Suprapubic skin (tissue), 4 donors: ENCODE results near the gene EMD. TPM values are rescaled to one million over a fixed set of nuclear protein-coding genes. Genes with fewer than 3 reads are reported as not detected.
A peak's percentile ranks its signal among the peaks of the same experiment; 100 is the strongest.

ENCODE experiments used
- DNase-seq, 2 donors: peaks; one replicate each; pipeline ENCODE4 v3.0.0-alpha.2; 2019; ENCODE audit warnings: low spot score in 2 of 2
- H3K27ac ChIP-seq: fragments of 200-600 bp; sonication (generic); one replicate; pipeline ENCODE4 v1.5.1; 2019
- H3K27me3 ChIP-seq: fragments of 200-600 bp; sonication (generic); one replicate; pipeline ENCODE4 v1.5.1; 2019
- H3K36me3 ChIP-seq: fragments of 200-600 bp; sonication (generic); one replicate; pipeline ENCODE4 v1.5.1; 2019
- H3K4me1 ChIP-seq: fragments of 200-600 bp; sonication (generic); one replicate; pipeline ENCODE4 v1.5.1; 2019
- H3K4me3 ChIP-seq: fragments of 200-600 bp; sonication (generic); one replicate; pipeline ENCODE4 v1.5.1; 2019; ENCODE audit warnings: mild to moderate bottlenecking
- H3K9me3 ChIP-seq: fragments of 200-600 bp; sonication (generic); one replicate; pipeline ENCODE4 v1.5.1; 2019
- CTCF ChIP-seq, 2 donors: fragments of 200-600 bp in 1 of 2; fragments of 450-650 bp in 1 of 2; sonication (generic) in 1 of 2; IDR thresholded peaks; one replicate each; pipeline ENCODE4 v1.5.1; 2016 to 2019; ENCODE audit warnings: antibody characterized with exemption in 2 of 2, mild to moderate bottlenecking in 1 of 2, moderate library complexity in 1 of 2
- EP300 ChIP-seq: sonication (generic); formaldehyde crosslinking; IDR thresholded peaks from one replicate; pipeline ENCODE4 v1.6.1; 2017; ENCODE audit warnings: antibody characterized with exemption
- POLR2A ChIP-seq, 2 donors: fragments of 450-650 bp; IDR thresholded peaks; one replicate each; pipeline ENCODE4 v1.6.1; 2017; ENCODE audit warnings: antibody characterized with exemption in 2 of 2, mild to moderate bottlenecking in 2 of 2, moderate library complexity in 2 of 2
- POLR2AphosphoS5 ChIP-seq, 3 donors: sonication (generic); formaldehyde crosslinking; IDR thresholded peaks; one replicate each; pipeline ENCODE4 v1.6.1; 2017; ENCODE audit warnings: antibody characterized with exemption in 3 of 3
- WGBS: methylation state at CpG from one replicate; pipeline ENCODE4 v1.1.5; 2018; 5-methylcytosine and 5-hydroxymethylcytosine counted together
- total RNA-seq, 4 donors: library from RNA; depleted of rRNA; stranded (reverse); fragments of >200 nt; gene quantifications; one replicate each; pipeline ENCODE4 v1.1.0, GENCODE V29; 2016

Gene EMD
- total RNA-seq, 4 donors from 2014 or later = 34.4 to 57.0 (median 53.0) TPM

GRCh38 chrX:154367474-154368308, 11.4 kb upstream of the EMD start:
- H3K9me3 ChIP-seq = no peaks in the 10 kb centered on the region
- TF ChIP-seq POLR2A (IDR thresholded peaks at IDR 0.05) (no peak), EP300 (no peak), CTCF (IDR thresholded peaks at IDR 0.05) (no peak), POLR2AphosphoS5 (IDR thresholded peaks at IDR 0.05) (no peak)
- peak overlapping the region; percentile 90 for H3K27ac ChIP-seq
- H3K4me1 ChIP-seq = peaks cover 41% of the 10 kb centered on the region
- H3K27me3 ChIP-seq = no peaks in the 10 kb centered on the region
- peak overlapping the region; percentile 67 for H3K4me3 ChIP-seq
- WGBS = 88% methylated on average over 19 of the region's 31 CpGs
- peaks cover 42% of the 10 kb centered on the region for H3K36me3 ChIP-seq
- no peak for DNase-seq

GRCh38 chrX:154368630-154369448, 10.3 kb upstream of the EMD start:
- 43% methylated on average over 12 of the region's 16 CpGs for whole genome bisulfite sequencing

GRCh38 chrX:154369449-154370299, 9.4 kb upstream of the EMD start:
- DNase-seq = peak in 1 of 2 donors; percentile 86
- H3K9me3 ChIP-seq = no peaks in the 10 kb centered on the region
- TF ChIP-seq POLR2A (IDR thresholded peaks at IDR 0.05) = no peak
- TF ChIP-seq CTCF (IDR thresholded peaks at IDR 0.05) = no peak
- no peak for TF ChIP-seq POLR2AphosphoS5 (IDR thresholded peaks at IDR 0.05)
- TF ChIP-seq EP300 = no peak
- 22% methylated on average over 6 of the region's 13 CpGs for WGBS
- peak overlapping the region; percentile 90 for H3K27ac ChIP-seq
- H3K36me3 ChIP-seq = peaks cover 26% of the 10 kb centered on the region
- H3K4me3 ChIP-seq = peak overlapping the region; percentile 67
- H3K4me1 ChIP-seq = peaks cover 61% of the 10 kb centered on the region
- no peaks in the 10 kb centered on the region for H3K27me3 ChIP-seq

More at GRCh38 chrX:154368630-154369448, 10.3 kb upstream of the EMD start:
- no peaks in the 10 kb centered on the region for H3K9me3 ChIP-seq
- peak overlapping the region; percentile 67 for H3K4me3 ChIP-seq
- TF ChIP-seq EP300 (no peak), CTCF (IDR thresholded peaks at IDR 0.05) (no peak), POLR2A (IDR thresholded peaks at IDR 0.05) (no peak), POLR2AphosphoS5 (IDR thresholded peaks at IDR 0.05) (no peak)
- no peaks in the 10 kb centered on the region for H3K27me3 ChIP-seq
- H3K4me1 ChIP-seq = peaks cover 52% of the 10 kb centered on the region
- H3K36me3 ChIP-seq = peaks cover 34% of the 10 kb centered on the region
- peak; percentile 90 to 91 for DNase-seq
- peak overlapping the region; percentile 90 for H3K27ac ChIP-seq

GRCh38 chrX:154370300-154371016, 8.6 kb upstream of the EMD start:
- Histone ChIP-seq H3K9me3 (no peaks in the 10 kb centered on the region), H3K27ac (peak overlapping the region; percentile 90), H3K4me3 (peak overlapping the region; percentile 67), H3K36me3 (peaks cover 18% of the 10 kb centered on the region), H3K4me1 (peaks cover 64% of the 10 kb centered on the region), H3K27me3 (no peaks in the 10 kb centered on the region)
- TF ChIP-seq POLR2AphosphoS5 (IDR thresholded peaks at IDR 0.05) (no peak), CTCF (IDR thresholded peaks at IDR 0.05) (no peak), EP300 (no peak), POLR2A (IDR thresholded peaks at IDR 0.05) (no peak)
- WGBS = 32% methylated on average over 25 of the region's 63 CpGs
- no peak for DNase-seq
